GM18868 (cell line): ENCODE measurements around the gene ANAPC1.
"Not testable (repeated sequence)": the region's sequence is repeated elsewhere in the genome, so short reads cannot be mapped to it uniquely, and the experiment has no call there.

Source experiments
- ATAC-seq: cut with Tn5 transposase; IDR thresholded peaks from one replicate; pipeline ENCODE4 v1.9.1; 2021; ENCODE audit warnings: mild to moderate bottlenecking, moderate library complexity; ENCODE audit not compliant: unreplicated experiment

ANAPC1 gene

DNA sequence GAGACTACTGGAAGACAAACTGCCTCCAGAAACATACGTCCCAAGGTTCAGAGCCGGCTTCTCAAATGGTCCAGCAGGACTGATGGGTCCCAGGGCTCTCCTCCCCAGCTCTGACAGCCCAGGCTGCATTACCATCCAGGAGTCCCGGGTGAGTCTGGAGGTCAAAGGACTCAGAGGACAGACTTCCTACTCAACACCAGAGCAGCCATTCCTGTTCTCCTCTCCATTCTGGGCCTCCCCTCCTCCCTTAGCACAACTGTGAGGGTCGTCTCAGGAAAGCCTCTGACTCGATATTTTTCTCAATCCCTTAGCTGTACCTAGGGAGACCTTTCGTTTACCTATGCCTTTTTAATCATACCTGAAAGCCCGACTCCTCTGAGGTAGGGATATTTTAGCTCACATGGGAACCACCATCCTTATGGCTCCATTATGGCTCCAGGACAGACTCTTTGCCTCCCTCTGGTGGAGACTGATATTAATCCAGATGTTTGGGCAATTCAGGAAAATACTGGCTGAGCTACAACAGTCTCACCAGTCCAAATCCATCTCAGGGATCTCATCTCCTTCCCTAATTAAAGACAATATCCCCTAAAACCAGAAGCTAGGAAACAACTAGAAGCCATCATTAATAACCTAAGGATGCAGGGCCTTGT lies 70.9 kb downstream of the ANAPC1 start:
- ATAC-seq, result not testable (repeated sequence)

DNA sequence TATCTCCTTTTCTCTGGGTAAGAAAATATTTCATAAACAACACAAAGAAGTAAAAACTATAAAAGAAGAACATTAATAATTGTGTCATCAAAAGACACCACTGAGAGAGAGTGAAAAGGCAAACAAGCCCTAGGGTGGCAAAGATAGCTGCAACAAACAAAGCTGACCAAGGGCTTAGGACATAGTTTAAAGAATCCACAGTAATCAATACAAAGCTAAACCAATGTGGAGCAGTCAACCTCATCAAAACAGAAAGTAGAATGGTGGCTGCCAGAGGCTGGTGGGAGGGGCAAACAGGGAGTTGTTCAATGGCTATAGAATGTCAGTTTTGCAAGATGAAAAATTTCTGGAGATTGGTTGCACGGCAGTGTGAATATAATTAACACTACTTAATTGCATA lies 93.4 kb downstream of the ANAPC1 start:
- not testable (repeated sequence) for ATAC-seq

GRCh38 chr2:111784081-111784480 lies 99.9 kb downstream of the ANAPC1 start:
- ATAC-seq, result not testable (repeated sequence)

GRCh38 chr2:111782195-111782594 lies 101.8 kb downstream of the ANAPC1 start:
- ATAC-seq, result not testable (repeated sequence)

DNA sequence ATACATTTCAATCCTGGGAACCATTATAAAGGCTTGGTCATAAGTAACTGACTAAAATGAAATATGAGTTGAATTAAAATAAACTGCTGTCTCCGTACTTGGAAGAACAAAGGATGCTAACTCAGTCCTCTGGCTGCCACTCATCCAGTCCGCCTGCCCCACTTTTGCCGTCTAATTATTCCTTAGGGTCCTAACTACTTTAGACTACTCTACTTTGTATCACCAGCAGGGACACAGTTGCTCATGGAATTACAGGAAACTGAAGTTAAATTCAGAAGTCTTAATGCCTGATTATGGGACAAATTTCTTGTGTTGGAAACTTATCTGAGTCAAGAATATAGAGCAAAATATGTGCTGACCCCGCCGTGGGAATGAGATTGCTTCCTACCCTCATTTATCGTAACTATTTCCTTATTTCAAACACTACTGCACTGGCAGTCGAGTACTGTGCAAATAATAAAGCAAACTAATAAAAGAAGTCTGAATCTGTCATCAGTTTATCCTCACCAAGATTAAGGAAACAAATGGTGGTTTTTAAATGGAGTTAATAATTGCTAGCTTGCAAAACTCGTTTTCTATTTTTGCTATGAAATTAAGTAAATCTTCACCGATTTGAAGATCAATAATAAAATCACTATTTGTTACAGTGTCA lies 102.4 kb downstream of the ANAPC1 start:
- ATAC-seq, result not testable (repeated sequence)

- ATAC-seq, result not testable (repeated sequence)
Observed at GRCh38 chr2:111777155-111777554, 106.8 kb downstream of the ANAPC1 start.

- not testable (repeated sequence) for ATAC-seq
Observed at GRCh38 chr2:111776296-111776695, 107.7 kb downstream of the ANAPC1 start.

- peak; percentile 75 for ATAC-seq
Observed at GRCh38 chr2:111772180-111772579, 111.8 kb downstream of the ANAPC1 start.

DNA sequence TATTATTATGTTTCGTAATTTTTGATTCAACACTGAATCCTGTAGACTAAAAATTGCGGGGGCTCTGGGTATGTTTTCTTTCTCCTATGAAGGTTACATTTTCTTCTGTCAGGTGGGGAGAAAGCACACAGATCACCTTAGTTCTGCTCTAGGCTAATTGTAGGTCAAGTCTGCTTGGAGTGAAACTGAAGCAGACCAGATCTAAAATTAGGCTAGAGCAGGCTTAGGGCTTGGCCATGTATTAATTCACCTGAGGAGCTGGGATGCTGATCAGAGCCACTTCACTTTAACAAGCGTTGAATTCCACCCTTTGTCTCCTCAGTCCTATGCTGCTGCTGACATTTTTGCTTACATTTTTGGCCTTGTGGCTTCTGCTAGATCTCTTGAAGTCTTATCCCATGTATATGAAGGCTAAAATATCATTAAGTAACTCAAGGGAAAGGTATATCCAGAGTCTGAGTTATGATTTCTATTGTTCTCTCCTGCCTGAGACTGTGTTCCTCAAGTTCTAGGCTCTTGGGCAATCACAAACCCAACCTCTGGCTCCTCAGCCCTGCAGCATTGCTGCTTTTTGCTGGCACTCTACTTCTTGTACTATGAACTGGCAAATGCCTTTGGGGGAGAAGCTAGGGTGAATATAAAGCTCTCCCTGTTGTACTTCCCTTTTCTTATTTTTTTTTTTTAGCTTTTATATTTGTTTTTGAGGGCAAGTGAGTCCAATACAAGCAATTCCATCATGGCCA lies 112.9 kb downstream of the ANAPC1 start:
- ATAC-seq, result not testable (repeated sequence)

DNA sequence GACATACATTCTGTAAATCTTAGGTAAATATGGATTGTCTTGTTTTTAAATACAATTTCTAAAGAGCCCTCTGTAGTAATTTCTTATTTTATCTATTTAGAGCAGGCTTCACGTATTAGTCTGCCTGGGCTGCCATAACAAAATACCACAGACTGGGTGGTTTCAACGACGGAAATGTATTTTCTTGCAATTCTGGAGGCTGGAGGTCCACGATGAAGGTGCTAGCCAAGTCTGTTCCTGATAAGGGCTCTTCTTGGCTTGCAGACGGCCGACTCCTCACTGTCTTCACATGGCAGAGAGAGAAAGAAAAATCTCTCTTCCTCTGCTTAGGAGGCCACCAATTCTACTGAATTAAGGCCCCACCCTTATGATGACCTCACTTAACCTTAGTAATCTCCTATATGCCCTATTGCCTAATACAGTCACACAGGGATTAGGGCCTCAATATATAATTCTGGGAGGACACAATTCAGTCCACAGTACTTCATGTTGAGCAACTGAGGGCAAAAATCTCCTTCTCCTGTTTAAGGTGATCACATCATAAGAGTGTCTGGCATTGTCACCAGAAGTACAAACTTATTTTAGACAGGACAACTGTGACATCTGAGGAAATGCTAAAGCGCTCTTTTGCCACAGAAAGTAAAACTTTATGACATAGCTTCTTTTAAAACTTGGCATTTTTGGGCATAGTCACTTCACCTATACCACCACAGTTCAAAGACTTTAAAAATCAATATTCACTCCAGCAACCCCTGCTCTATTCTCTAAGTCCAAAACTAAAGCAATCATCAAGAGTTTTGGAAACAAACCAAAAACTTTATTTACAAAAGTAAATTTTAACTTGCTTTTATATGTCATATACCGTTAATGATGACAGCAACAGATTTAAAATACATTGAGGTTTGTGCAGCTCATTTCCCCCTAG lies 115.5 kb downstream of the ANAPC1 start:
- ATAC-seq, result not testable (repeated sequence)

DNA sequence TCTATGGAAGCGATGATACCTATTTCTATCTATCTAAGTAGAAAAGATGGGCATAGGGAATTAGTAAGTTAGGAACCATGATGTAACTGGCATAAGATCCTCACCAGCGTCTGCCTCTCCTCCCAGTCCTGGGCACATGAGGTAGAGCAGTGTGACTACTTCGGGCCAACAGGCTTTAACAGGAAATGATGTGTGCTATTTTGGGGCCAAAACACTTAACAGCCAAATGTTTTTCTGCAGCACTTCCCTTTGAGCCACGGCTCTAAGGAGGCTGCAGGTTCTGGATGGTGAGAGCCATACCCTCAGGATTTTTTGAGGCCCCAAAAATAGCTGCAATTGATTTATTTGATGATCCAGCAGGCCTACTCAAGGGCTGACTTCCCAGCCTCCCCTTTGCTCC lies 116.9 kb downstream of the ANAPC1 start:
- not testable (repeated sequence) for ATAC-seq

- ATAC-seq, result not testable (repeated sequence)
Observed at GRCh38 chr2:111766295-111766694, 117.7 kb downstream of the ANAPC1 start.

DNA sequence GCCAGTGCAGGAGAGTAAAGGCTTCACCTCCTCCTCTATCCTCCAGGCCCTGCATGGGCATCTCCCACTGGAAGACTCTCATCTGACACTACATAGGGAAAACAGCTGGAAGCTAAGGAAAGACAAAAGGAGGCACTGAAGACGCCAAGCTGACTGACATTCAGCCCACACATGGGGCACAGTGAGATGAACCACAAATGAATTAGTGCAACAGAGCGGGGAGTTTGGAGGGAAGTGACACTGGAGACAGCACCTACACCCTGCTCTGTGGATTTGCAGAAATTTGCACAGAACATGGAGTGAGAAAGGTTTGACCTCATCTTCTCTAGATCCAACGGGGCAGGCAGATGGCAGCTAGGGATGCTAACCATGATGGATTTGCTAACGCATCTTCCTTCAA lies 119.8 kb downstream of the ANAPC1 start:
- ATAC-seq, result not testable (repeated sequence)

- not testable (repeated sequence) for ATAC-seq
Observed at GRCh38 chr2:111760697-111761284, 123.2 kb downstream of the ANAPC1 start.

DNA sequence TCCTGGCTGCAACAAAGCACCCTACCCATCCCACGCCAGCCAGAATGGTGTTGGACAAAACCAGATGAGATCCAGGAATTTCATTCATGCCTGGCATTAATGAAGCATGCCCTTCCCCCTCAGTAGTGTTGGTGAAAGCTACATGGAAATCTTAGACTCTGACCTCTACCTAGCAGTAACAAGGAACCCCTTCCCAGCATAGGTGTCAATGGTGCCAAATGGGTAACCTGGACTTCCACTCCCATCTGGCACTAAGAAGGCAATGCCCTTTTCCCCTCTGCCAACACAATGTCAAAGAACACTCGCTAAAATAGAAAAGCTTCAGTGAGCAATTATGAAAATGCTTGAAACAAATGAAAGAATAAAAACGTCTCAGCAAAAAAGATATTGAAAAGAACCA lies 131.5 kb downstream of the ANAPC1 start:
- ATAC-seq, result not testable (repeated sequence)

DNA sequence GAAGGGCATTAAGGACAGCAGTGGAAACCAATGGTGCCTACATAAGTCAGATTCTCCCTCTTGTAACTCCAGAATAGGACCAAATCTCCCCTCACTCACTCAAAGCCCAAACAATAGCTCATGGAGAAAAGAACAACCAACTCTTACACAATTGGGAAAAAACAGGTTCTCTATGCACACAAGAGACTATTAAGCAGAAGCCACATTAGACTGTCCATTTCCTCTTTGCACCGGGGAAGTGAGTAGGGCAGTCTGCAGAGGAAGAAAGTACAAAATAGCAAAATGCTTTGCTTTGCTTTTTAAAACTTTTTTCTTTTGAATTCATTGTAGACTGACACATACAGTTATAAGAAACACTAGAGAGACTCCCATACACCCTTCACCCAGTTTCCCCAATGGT lies 133.4 kb downstream of the ANAPC1 start:
- ATAC-seq, result not testable (repeated sequence)

- not testable (repeated sequence) for ATAC-seq
Observed at GRCh38 chr2:111748429-111748828, 135.6 kb downstream of the ANAPC1 start.

DNA sequence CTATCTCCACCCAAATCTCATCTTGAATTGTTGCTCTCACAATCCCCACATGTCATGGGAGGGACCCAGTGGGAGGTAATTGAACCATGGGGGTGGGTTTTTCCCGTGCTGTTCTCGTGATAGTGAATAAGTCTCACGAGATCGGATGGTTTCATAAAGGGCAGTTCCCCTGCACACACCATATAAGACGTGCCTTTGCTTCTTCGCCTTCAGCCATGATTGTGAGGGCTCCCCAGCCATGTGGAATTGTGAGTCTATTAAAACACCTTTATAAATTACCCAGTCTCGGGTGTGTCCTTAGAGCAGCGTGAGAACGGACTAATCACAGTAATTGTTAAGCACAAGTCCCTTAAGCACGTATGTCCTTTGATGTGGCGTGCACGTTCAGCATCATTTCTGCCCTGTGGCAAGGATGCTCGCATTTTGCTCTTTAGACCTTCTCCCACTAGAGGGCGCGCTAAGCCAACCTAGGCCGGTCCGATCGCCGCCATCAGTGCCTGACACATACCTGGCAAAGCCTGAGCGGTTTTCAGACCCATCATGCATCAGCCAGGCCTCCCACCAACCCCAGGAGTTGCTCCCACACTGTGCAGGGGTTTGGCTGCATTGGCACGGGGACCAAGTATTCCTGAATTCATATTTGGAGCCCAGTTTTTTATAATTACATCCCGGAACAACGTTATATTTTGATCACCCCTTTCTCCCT lies 136.4 kb downstream of the ANAPC1 start:
- peak; percentile 95 for ATAC-seq

DNA sequence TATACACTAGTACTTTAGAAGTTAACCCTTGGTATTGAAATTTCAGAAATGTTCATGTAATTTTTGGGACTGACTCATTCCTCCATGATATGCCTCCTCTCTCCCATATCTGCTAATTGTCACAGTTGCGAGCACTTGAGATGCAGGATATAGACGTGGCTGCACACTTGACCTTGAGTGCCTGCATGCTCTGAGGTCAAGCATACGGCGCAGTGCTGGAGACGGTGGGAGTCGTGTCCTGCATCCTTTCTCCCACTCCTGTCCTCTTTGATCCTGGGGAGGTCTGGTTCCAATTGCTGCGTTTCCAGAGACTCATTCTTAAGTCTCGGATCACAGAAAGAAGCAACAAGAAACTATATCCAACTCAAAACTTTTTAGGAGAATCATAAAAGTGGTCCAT lies 139.2 kb downstream of the ANAPC1 start:
- ATAC-seq, result not testable (repeated sequence)

DNA sequence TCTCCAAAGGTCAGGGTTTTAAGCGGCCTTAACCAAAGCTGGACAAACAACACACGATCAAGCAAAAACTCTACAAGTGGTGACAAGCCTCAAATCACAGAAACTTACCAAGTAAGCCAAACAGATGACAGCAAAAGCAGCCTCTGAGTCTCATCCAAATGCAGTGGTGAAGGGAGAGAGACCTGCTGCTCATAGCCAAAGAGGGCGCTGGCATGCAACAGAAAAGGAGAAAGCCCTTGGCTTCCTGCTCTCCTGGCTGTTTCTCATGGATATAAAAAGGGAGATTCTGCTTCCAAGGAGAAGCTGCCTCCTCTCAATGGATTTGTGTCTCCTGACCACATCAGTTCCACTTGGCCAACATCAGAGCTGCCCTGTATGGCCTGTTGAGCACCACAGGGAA lies 142.5 kb downstream of the ANAPC1 start:
- ATAC-seq, result not testable (repeated sequence)
